Endothelial cell (in vitro differentiated cells): Measurements from ENCODE around the gene POLR2E. TPM values are rescaled to one million over a fixed set of nuclear protein-coding genes. Genes with fewer than 3 reads are reported as not detected.

Experiments used
- DNase-seq: peaks from one replicate; pipeline ENCODE4 v3.0.0; 2021; ENCODE audit warnings: low spot score
- H3K27ac Mint-ChIP-seq: one replicate; pipeline ENCODE4 v1.8.0; 2021; ENCODE audit warnings: mixed read lengths, inconsistent platforms; ENCODE audit not compliant: unreplicated experiment
- H3K27me3 Mint-ChIP-seq: one replicate; pipeline ENCODE4 v1.8.0; 2021; ENCODE audit warnings: mild to moderate bottlenecking, moderate library complexity, mixed read lengths, inconsistent platforms; ENCODE audit not compliant: unreplicated experiment
- H3K36me3 Mint-ChIP-seq: one replicate; pipeline ENCODE4 v1.8.0; 2021; ENCODE audit warnings: mild to moderate bottlenecking, low read depth, mixed read lengths, inconsistent platforms; ENCODE audit not compliant: unreplicated experiment
- H3K4me1 Mint-ChIP-seq: one replicate; pipeline ENCODE4 v1.8.0; 2021; ENCODE audit warnings: mild to moderate bottlenecking, mixed read lengths, inconsistent platforms; ENCODE audit not compliant: unreplicated experiment
- H3K4me3 Mint-ChIP-seq: one replicate; pipeline ENCODE4 v1.8.0; 2021; ENCODE audit warnings: mild to moderate bottlenecking, mixed read lengths, inconsistent platforms; ENCODE audit not compliant: unreplicated experiment
- H3K9me3 Mint-ChIP-seq: one replicate; pipeline ENCODE4 v1.8.0; 2021; ENCODE audit warnings: mixed read lengths, inconsistent platforms; ENCODE audit not compliant: unreplicated experiment
- CTCF ChIP-seq: fragments of 200-600 bp; sonication (generic); IDR thresholded peaks from one replicate; pipeline ENCODE4 v1.5.0; 2021; ENCODE audit warnings: antibody characterized with exemption; ENCODE audit not compliant: unreplicated experiment
- total RNA-seq: library from RNA; stranded (reverse); fragmentation: NEBNext Ultra II Directional; extraction: Animal tissue kit (Norgen Biotek cat#: 25700); gene quantifications from one replicate; pipeline ENCODE4 v1.2.1, GENCODE V29; 2021; ENCODE audit not compliant: unreplicated experiment

The POLR2E gene
- total RNA-seq, 1 donor from 2014 or later = 166 TPM

GRCh38 chr19:1119475-1120217, 24.5 kb upstream of the POLR2E start:
- no peak for TF ChIP-seq CTCF
- no peak for DNase-seq
- H3K36me3 Mint-ChIP-seq = peaks cover 17% of the 10 kb centered on the region
- H3K4me3 Mint-ChIP-seq = no peak overlapping the region
- peaks cover 6% of the 10 kb centered on the region for H3K27me3 Mint-ChIP-seq
- no peak overlapping the region for H3K27ac Mint-ChIP-seq
- no peaks in the 10 kb centered on the region for H3K9me3 Mint-ChIP-seq
- no peaks in the 10 kb centered on the region for H3K4me1 Mint-ChIP-seq

- H3K27ac Mint-ChIP-seq = no peak overlapping the region
- H3K4me3 Mint-ChIP-seq = no peak overlapping the region
- no peaks in the 10 kb centered on the region for H3K4me1 Mint-ChIP-seq
- H3K36me3 Mint-ChIP-seq = peaks cover 17% of the 10 kb centered on the region
- no peaks in the 10 kb centered on the region for H3K9me3 Mint-ChIP-seq
- TF ChIP-seq CTCF = no peak
- peaks cover 6% of the 10 kb centered on the region for H3K27me3 Mint-ChIP-seq
- DNase-seq = no peak
Measured at GRCh38 chr19:1118999-1119398, 23.8 kb upstream of the POLR2E start.

GRCh38 chr19:1117654-1118053, 22.5 kb upstream of the POLR2E start:
- peaks cover 4% of the 10 kb centered on the region for H3K27me3 Mint-ChIP-seq
- DNase-seq = no peak
- no peaks in the 10 kb centered on the region for H3K9me3 Mint-ChIP-seq

GRCh38 chr19:1116726-1117581, 21.8 kb upstream of the POLR2E start:
- Mint-ChIP-seq H3K36me3 (peaks cover 13% of the 10 kb centered on the region), H3K9me3 (no peaks in the 10 kb centered on the region), H3K4me3 (no peak overlapping the region), H3K4me1 (no peaks in the 10 kb centered on the region), H3K27ac (no peak overlapping the region), H3K27me3 (peaks cover 4% of the 10 kb centered on the region)
- no peak for TF ChIP-seq CTCF
- DNase-seq = no peak

More at GRCh38 chr19:1117654-1118053, 22.5 kb upstream of the POLR2E start:
- peaks cover 13% of the 10 kb centered on the region for H3K36me3 Mint-ChIP-seq
- H3K27ac Mint-ChIP-seq = no peak overlapping the region
- H3K4me3 Mint-ChIP-seq = no peak overlapping the region
- no peak for TF ChIP-seq CTCF
- H3K4me1 Mint-ChIP-seq = no peaks in the 10 kb centered on the region
